Stomach (tissue), 4 donors: ENCODE results near the gene RPS14.

Experiments
- POLR2A ChIP-seq, 4 donors: fragments of 450-650 bp; IDR thresholded peaks; one replicate each; pipeline ENCODE4 v1.6.1; 2016; ENCODE audit warnings: antibody characterized with exemption in 4 of 4, control low read depth in 2 of 4, mild to moderate bottlenecking in 1 of 4, moderate library complexity in 1 of 4
- POLR2AphosphoS5 ChIP-seq, 3 donors: sonication (generic); formaldehyde crosslinking; IDR thresholded peaks; one replicate each; pipeline ENCODE4 v1.6.1; 2016; ENCODE audit warnings: antibody characterized with exemption in 3 of 3
- TF ChIP-seq, protein P1 (sequence below), 7 experiments: fragments of 450-650 bp in 4 of 7; fragments of 200-600 bp in 3 of 7; sonication (generic) in 3 of 7; IDR thresholded peaks; one replicate each; pipeline ENCODE4 v1.5.1; 2016 to 2019; ENCODE audit warnings: antibody characterized with exemption in 7 of 7, control low read depth in 2 of 7, mild to moderate bottlenecking in 1 of 7

- TF ChIP-seq, protein P1, sequence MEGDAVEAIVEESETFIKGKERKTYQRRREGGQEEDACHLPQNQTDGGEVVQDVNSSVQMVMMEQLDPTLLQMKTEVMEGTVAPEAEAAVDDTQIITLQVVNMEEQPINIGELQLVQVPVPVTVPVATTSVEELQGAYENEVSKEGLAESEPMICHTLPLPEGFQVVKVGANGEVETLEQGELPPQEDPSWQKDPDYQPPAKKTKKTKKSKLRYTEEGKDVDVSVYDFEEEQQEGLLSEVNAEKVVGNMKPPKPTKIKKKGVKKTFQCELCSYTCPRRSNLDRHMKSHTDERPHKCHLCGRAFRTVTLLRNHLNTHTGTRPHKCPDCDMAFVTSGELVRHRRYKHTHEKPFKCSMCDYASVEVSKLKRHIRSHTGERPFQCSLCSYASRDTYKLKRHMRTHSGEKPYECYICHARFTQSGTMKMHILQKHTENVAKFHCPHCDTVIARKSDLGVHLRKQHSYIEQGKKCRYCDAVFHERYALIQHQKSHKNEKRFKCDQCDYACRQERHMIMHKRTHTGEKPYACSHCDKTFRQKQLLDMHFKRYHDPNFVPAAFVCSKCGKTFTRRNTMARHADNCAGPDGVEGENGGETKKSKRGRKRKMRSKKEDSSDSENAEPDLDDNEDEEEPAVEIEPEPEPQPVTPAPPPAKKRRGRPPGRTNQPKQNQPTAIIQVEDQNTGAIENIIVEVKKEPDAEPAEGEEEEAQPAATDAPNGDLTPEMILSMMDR (IDR thresholded peaks at IDR 0.05) = no peak
- TF ChIP-seq POLR2AphosphoS5 (IDR thresholded peaks at IDR 0.05) (no peak), POLR2A (IDR thresholded peaks at IDR 0.05) (no peak)
Measured at GRCh38 chr5:150468206-150468605, 18.7 kb upstream of the RPS14 start.
